Gastroesophageal sphincter (tissue), 3 donors: ENCODE results near the gene SLC25A39.

ENCODE experiments used
- CTCF ChIP-seq, 4 experiments: fragments of 200-600 bp in 2 of 4; fragments of 450-650 bp in 2 of 4; sonication (generic) in 1 of 4; IDR thresholded peaks; one replicate each; pipeline ENCODE4 v1.5.1; 2017 to 2019; ENCODE audit warnings: antibody characterized with exemption in 4 of 4, mild to moderate bottlenecking in 2 of 4, moderate library complexity in 2 of 4
- EP300 ChIP-seq: sonication (generic); formaldehyde crosslinking; IDR thresholded peaks from one replicate; pipeline ENCODE4 v1.6.1; 2017; ENCODE audit warnings: antibody characterized with exemption, mild to moderate bottlenecking
- POLR2A ChIP-seq, 2 donors: fragments of 450-650 bp; IDR thresholded peaks; one replicate each; pipeline ENCODE4 v1.6.1; 2017; ENCODE audit warnings: antibody characterized with exemption in 2 of 2, mild to moderate bottlenecking in 2 of 2, moderate library complexity in 1 of 2
- POLR2AphosphoS5 ChIP-seq: sonication (generic); formaldehyde crosslinking; IDR thresholded peaks from one replicate; pipeline ENCODE4 v1.6.1; 2017; ENCODE audit warnings: antibody characterized with exemption

- no peak for TF ChIP-seq CTCF (IDR thresholded peaks at IDR 0.05)
- TF ChIP-seq EP300 = no peak
- peak; percentile 80 for TF ChIP-seq POLR2AphosphoS5
- peak; percentile 66 for TF ChIP-seq POLR2A (IDR thresholded peaks at IDR 0.05)
Measured at GRCh38 chr17:44324571-44325275, at the start of gene SLC25A39.
